NOMO-1 (cell line): ENCODE data around the gene RAI1.
A peak's percentile ranks its signal among the peaks of the same experiment; 100 is the strongest.
"Not testable (repeated sequence)": the region's sequence is repeated elsewhere in the genome, so short reads cannot be mapped to it uniquely, and the experiment has no call there.

Experiments
- DNase-seq, 2 experiments: peaks; one replicate each; lab custom pipeline; 2025; ENCODE audit not compliant: unreplicated experiment in 2 of 2; lab: John Stamatoyannopoulos, UW

Gene RAI1

GRCh38 chr17:17680477-17681186 lies 626 bp upstream of the RAI1 start:
- no peak for DNase-seq

GRCh38 chr17:17681744-17682292 lies 560 bp downstream of the RAI1 start:
- DNase-seq, result no peak

GRCh38 chr17:17682293-17682736 lies 1.1 kb downstream of the RAI1 start:
- DNase-seq, result peak; percentile 24 to 80

- DNase-seq, result peak in 1 of 2 experiments; percentile 36
Observed at GRCh38 chr17:17682737-17683680, 1.8 kb downstream of the RAI1 start.

GRCh38 chr17:17683710-17684365 lies 2.6 kb downstream of the RAI1 start:
- DNase-seq, result no peak

GRCh38 chr17:17684906-17685774 lies 3.9 kb downstream of the RAI1 start:
- DNase-seq, result no peak

- DNase-seq, result no peak
Observed at GRCh38 chr17:17685775-17686291, 4.6 kb downstream of the RAI1 start.

GRCh38 chr17:17689312-17689711 lies 8.1 kb downstream of the RAI1 start:
- no peak for DNase-seq

GRCh38 chr17:17690233-17690632 lies 9.0 kb downstream of the RAI1 start:
- not testable (repeated sequence) for DNase-seq

GRCh38 chr17:17691468-17692263 lies 10.4 kb downstream of the RAI1 start:
- DNase-seq, result no peak

- no peak for DNase-seq
Observed at GRCh38 chr17:17692353-17693252, 11.3 kb downstream of the RAI1 start.

GRCh38 chr17:17693253-17694168 lies 12.3 kb downstream of the RAI1 start:
- no peak for DNase-seq

- DNase-seq, result peak; percentile 19 to 45
Observed at GRCh38 chr17:17694169-17695081, 13.2 kb downstream of the RAI1 start.

GRCh38 chr17:17696085-17696484 lies 14.8 kb downstream of the RAI1 start:
- DNase-seq, result no peak

GRCh38 chr17:17696882-17697633 lies 15.8 kb downstream of the RAI1 start:
- DNase-seq, result no peak
